Type B pancreatic cell (in vitro differentiated cells): ENCODE results near the gene SGMS1. TPM values are rescaled to one million over a fixed set of nuclear protein-coding genes. Genes with fewer than 3 reads are reported as not detected.
A peak's percentile ranks its signal among the peaks of the same experiment; 100 is the strongest.

Experiments used
- DNase-seq: peaks from one replicate; pipeline ENCODE4 v3.0.0; 2021; ENCODE audit warnings: mixed read lengths; ENCODE audit not compliant: unreplicated experiment; ENCODE audit errors: extremely low spot score
- H3K27ac Mint-ChIP-seq: 2 replicates; pipeline ENCODE4 v1.8.0; 2021; ENCODE audit warnings: mild to moderate bottlenecking, mixed read lengths
- H3K27me3 Mint-ChIP-seq: 2 replicates; pipeline ENCODE4 v1.8.0; 2021; ENCODE audit warnings: mixed read lengths
- H3K36me3 Mint-ChIP-seq: 2 replicates; pipeline ENCODE4 v1.8.0; 2021; ENCODE audit warnings: mixed read lengths
- H3K4me1 Mint-ChIP-seq: one replicate; pipeline ENCODE4 v1.8.0; 2021; ENCODE audit warnings: mixed read lengths; ENCODE audit not compliant: unreplicated experiment
- H3K4me3 Mint-ChIP-seq: 2 replicates; pipeline ENCODE4 v1.8.0; 2021; ENCODE audit warnings: mild to moderate bottlenecking, mixed read lengths
- H3K9me3 Mint-ChIP-seq: 2 replicates; pipeline ENCODE4 v1.8.0; 2021; ENCODE audit warnings: mixed read lengths
- total RNA-seq: library from RNA; stranded (reverse); gene quantifications from 2 replicates; pipeline ENCODE4 v1.2.1, GENCODE V29; 2021; ENCODE audit warnings: low replicate concordance
- TF ChIP-seq, protein P1 (sequence below): fragments of 200-600 bp; sonication (generic); conservative IDR thresholded peaks from 2 replicates; pipeline ENCODE4 v1.5.0; 2021; ENCODE audit warnings: antibody characterized with exemption, mild to moderate bottlenecking

Gene SGMS1
- total RNA-seq, 1 donor from 2014 or later: 15.1 TPM

- DNase-seq: no peak
- Mint-ChIP-seq H3K4me3 (no peak overlapping the region), H3K27ac (no peak overlapping the region), H3K27me3 (no peaks in the 10 kb centered on the region), H3K9me3 (no peaks in the 10 kb centered on the region), H3K4me1 (peaks cover 19% of the 10 kb centered on the region), H3K36me3 (peaks cover 5% of the 10 kb centered on the region)
- TF ChIP-seq, protein P1, sequence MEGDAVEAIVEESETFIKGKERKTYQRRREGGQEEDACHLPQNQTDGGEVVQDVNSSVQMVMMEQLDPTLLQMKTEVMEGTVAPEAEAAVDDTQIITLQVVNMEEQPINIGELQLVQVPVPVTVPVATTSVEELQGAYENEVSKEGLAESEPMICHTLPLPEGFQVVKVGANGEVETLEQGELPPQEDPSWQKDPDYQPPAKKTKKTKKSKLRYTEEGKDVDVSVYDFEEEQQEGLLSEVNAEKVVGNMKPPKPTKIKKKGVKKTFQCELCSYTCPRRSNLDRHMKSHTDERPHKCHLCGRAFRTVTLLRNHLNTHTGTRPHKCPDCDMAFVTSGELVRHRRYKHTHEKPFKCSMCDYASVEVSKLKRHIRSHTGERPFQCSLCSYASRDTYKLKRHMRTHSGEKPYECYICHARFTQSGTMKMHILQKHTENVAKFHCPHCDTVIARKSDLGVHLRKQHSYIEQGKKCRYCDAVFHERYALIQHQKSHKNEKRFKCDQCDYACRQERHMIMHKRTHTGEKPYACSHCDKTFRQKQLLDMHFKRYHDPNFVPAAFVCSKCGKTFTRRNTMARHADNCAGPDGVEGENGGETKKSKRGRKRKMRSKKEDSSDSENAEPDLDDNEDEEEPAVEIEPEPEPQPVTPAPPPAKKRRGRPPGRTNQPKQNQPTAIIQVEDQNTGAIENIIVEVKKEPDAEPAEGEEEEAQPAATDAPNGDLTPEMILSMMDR: no peak
These were observed 150.8 kb downstream of the SGMS1 start for GRCh38 chr10:50472914-50473313.

DNA sequence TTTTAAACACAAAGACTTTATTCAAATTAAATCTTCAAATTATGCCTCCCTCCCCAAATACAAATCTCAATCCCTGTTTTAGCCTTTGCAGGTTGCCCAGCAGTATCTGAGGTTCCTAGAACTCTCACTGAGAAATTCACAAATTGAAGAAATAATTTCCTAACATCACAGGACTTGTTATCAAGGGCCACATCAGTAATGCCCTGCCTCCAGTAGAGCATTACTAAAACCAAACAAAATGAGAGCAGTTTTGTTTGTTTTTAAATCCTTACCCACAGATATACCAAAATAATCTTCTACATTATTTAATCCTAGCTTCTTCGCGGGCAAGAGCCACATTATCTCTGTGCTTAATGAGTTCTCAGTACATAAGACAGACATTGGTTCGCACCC, 152.2 kb downstream of the SGMS1 start:
- Mint-ChIP-seq H3K27ac (peak overlapping the region; percentile 87), H3K9me3 (no peaks in the 10 kb centered on the region), H3K36me3 (no peaks in the 10 kb centered on the region), H3K4me3 (no peak overlapping the region), H3K4me1 (peaks cover 19% of the 10 kb centered on the region), H3K27me3 (no peaks in the 10 kb centered on the region)
- no peak for DNase-seq
- TF ChIP-seq, protein P1: no peak

DNA sequence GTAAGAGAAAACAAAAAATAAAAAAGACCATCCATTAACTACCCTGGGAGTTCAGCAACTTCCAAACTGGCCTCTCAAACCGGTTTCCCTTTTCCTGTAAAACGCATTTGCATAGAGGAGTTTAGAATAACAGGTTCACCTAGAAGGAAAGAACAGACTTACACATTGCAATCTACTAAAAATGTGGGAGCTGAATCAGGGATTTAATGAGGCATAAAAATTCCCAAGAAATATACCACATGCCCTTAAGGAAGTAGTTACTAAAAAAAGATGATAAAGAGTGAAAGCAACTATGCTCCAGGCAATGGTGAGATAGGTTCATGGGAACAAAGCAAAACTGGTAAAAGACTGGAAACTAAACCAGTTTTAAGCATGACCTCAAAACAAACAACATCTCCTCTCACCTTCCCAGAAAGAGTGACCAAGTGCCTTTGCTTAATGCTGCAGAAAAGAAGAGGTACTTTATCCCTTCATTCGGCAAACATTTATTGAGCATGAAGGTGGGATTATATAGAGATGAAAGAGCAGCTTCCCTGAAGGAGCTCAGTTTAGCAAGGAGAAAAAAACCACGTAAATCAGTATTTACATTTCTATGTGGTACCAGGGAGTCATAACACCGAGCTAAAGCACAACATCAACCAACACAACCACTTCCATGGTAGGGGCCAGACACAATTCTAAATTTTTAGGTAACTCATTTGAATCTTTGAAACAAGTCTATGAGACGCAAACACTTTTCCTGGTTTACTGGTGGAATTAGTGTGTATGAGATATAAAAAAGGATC, 152.8 kb downstream of the SGMS1 start:
- H3K27ac Mint-ChIP-seq: peak overlapping the region; percentile 87
- no peaks in the 10 kb centered on the region for H3K9me3 Mint-ChIP-seq
- DNase-seq: no peak
- no peaks in the 10 kb centered on the region for H3K36me3 Mint-ChIP-seq
- peak overlapping the region; percentile 55 for H3K4me3 Mint-ChIP-seq
- TF ChIP-seq, protein P1: no peak
- H3K4me1 Mint-ChIP-seq: peaks cover 19% of the 10 kb centered on the region
- no peaks in the 10 kb centered on the region for H3K27me3 Mint-ChIP-seq

DNA sequence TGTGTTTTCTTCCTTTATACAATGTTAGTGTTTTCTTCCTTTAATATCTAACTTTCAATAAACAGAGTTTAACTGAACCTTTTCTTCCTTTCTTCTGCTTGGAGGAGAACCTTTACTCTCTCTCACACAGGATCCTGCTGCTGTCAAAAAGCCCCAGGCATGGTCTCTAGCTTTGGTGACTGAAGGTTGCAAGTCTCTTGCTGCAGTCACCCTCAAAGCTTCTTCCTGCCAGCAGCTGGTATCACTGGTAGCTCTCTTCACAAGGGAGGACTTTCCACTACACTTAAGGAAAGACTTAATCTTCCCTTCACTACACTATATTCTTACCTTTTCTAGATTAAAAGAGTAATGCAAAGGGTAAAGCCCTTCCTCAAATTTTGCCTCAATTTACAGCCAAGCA, 153.4 kb downstream of the SGMS1 start:
- TF ChIP-seq, protein P1: no peak
- no peaks in the 10 kb centered on the region for H3K27me3 Mint-ChIP-seq
- H3K4me1 Mint-ChIP-seq: peaks cover 19% of the 10 kb centered on the region
- no peaks in the 10 kb centered on the region for H3K36me3 Mint-ChIP-seq
- no peaks in the 10 kb centered on the region for H3K9me3 Mint-ChIP-seq
- H3K4me3 Mint-ChIP-seq: peak overlapping the region; percentile 55
- no peak for DNase-seq
- peak overlapping the region; percentile 87 for H3K27ac Mint-ChIP-seq

DNA sequence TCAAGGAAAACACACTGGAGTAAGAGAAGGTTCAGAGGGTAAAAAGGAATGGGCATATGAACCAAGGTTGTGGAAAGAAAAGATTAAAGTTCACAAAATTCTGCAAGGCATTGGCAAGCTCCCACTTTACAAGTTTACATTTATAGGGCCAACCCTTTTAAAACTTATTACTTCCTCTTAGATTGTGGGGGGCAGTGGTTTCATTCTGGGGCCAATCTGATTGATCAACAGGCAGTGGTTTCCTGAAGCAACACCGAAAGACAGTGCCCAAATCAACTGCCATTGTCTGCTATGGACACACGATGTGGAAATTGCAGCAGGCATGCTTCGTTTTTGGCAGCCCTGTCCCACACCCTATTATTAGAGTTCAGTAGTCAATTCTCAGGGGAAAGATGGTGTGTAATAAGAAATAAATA, 154.0 kb downstream of the SGMS1 start:
- Mint-ChIP-seq H3K4me3 (no peak overlapping the region), H3K9me3 (no peaks in the 10 kb centered on the region), H3K27ac (peak overlapping the region; percentile 87), H3K36me3 (no peaks in the 10 kb centered on the region), H3K27me3 (no peaks in the 10 kb centered on the region), H3K4me1 (peaks cover 19% of the 10 kb centered on the region)
- TF ChIP-seq, protein P1: no peak
- DNase-seq: no peak
